Chondrocyte (in vitro differentiated cells): Measurements from ENCODE around the gene KCNK2. TPM values are rescaled to one million over a fixed set of nuclear protein-coding genes. Genes with fewer than 3 reads are reported as not detected.

Source experiments
- DNase-seq: peaks from one replicate; pipeline ENCODE4 v3.0.0; 2021; ENCODE audit warnings: mixed read lengths, low spot score
- H3K27ac Mint-ChIP-seq: one replicate; pipeline ENCODE4 v1.8.0; 2021; ENCODE audit warnings: mild to moderate bottlenecking, moderate library complexity, mixed read lengths; ENCODE audit not compliant: unreplicated experiment
- H3K27me3 Mint-ChIP-seq: 2 replicates; pipeline ENCODE4 v1.8.0; 2021; ENCODE audit warnings: low read depth, mixed read lengths
- H3K36me3 Mint-ChIP-seq: 2 replicates; pipeline ENCODE4 v1.8.0; 2021; ENCODE audit warnings: low read depth, mixed read lengths
- H3K4me1 Mint-ChIP-seq: 2 replicates; pipeline ENCODE4 v1.8.0; 2021; ENCODE audit warnings: low read depth, mild to moderate bottlenecking, mixed read lengths
- H3K4me3 Mint-ChIP-seq: one replicate; pipeline ENCODE4 v1.8.0; 2021; ENCODE audit warnings: mild to moderate bottlenecking, moderate library complexity, mixed read lengths; ENCODE audit not compliant: unreplicated experiment
- H3K9me3 Mint-ChIP-seq: 2 replicates; pipeline ENCODE4 v1.8.0; 2021; ENCODE audit warnings: low read depth, mixed read lengths
- CTCF ChIP-seq: fragments of 200-600 bp; sonication (generic); IDR thresholded peaks from 2 replicates; pipeline ENCODE4 v1.5.0; 2021; ENCODE audit warnings: antibody characterized with exemption, mild to moderate bottlenecking, moderate library complexity
- long read RNA-seq: library from polyadenylated mRNA; stranded (forward); transcript quantifications from one replicate; pipeline ENCODE4 v2.0.0, GENCODE V29; 2021
- total RNA-seq: library from RNA; stranded (reverse); gene quantifications from 3 replicates; pipeline ENCODE4 v1.2.1, GENCODE V29; 2021

KCNK2 gene, protein sequence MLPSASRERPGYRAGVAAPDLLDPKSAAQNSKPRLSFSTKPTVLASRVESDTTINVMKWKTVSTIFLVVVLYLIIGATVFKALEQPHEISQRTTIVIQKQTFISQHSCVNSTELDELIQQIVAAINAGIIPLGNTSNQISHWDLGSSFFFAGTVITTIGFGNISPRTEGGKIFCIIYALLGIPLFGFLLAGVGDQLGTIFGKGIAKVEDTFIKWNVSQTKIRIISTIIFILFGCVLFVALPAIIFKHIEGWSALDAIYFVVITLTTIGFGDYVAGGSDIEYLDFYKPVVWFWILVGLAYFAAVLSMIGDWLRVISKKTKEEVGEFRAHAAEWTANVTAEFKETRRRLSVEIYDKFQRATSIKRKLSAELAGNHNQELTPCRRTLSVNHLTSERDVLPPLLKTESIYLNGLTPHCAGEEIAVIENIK
- not detected in 3 replicates for total RNA-seq
- long read RNA-seq: 0 reads

GRCh38 chr1:215082532-215083382, at the start of gene KCNK2:
KCNK2 (plus strand) TSS chr1:215082737; CDS start chr1:215083386, 649 bp downstream.
- Mint-ChIP-seq H3K4me3 (peak within 1 kb of the TSS; percentile 72), H3K4me1 (peaks cover 15% of the 10 kb centered on the region), H3K9me3 (no peaks in the 10 kb centered on the region), H3K27ac (no peak within 1 kb of the TSS), H3K36me3 (no peaks in the 10 kb centered on the region), H3K27me3 (peaks cover 68% of the 10 kb centered on the region)
- TF ChIP-seq CTCF: no peak
- DNase-seq: peak; percentile 84

DNA sequence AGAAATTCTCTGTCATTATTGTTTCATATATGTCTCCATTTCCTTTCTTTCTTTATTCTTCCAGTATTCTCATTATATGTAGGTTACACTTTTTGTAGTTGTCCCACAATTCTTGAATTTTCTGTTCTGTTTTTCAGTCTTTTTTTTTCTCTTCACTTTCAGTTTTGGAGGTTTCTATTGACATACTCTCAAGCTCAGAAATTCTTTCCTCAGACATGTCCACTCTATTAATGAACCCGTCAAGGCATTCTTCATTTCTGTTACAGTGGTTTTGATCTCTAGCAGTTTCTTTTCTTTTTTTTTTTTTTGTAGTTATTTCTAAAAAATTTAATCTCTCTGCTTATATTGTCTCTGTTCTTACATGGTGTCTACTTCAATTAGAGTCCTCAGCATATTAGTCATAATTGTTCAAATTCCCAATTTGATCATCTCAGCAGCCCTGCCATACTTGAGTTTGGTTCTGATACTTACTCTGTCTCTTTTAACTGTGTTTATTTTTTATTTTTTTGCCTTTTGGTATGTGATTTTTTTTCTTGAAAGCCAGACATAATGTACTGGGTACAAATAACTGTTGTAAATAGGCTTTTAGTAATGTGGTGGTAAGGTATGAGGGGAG, 49.5 kb upstream of the KCNK2 start:
- no peak for DNase-seq
- no peaks in the 10 kb centered on the region for H3K36me3 Mint-ChIP-seq
- no peak overlapping the region for H3K4me3 Mint-ChIP-seq
- H3K4me1 Mint-ChIP-seq: no peaks in the 10 kb centered on the region
- H3K27me3 Mint-ChIP-seq: peaks cover 21% of the 10 kb centered on the region
- no peak for TF ChIP-seq CTCF
- no peaks in the 10 kb centered on the region for H3K9me3 Mint-ChIP-seq
- no peak overlapping the region for H3K27ac Mint-ChIP-seq

DNA sequence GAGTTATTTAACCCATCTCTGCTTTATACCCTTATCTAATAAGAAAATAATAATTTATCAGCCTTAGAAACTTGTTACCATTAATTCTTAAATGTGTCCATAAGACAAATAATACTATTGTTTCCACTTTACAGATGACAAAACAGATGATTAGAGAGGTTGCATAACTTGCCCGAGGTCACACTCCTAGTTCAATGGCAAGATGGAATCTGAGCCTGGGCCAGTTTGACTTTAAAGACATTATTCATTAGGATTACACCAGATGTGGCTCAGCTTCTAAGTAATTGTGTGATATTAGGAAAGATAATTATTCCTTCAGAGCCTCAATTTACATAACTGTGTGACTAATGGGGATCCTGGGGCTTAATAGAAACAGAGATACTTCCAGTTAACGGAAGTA, 42.3 kb upstream of the KCNK2 start:
- TF ChIP-seq CTCF: no peak
- no peak overlapping the region for H3K27ac Mint-ChIP-seq
- H3K4me3 Mint-ChIP-seq: no peak overlapping the region
- H3K36me3 Mint-ChIP-seq: no peaks in the 10 kb centered on the region
- H3K4me1 Mint-ChIP-seq: no peaks in the 10 kb centered on the region
- no peaks in the 10 kb centered on the region for H3K9me3 Mint-ChIP-seq
- peaks cover 14% of the 10 kb centered on the region for H3K27me3 Mint-ChIP-seq
- no peak for DNase-seq

DNA sequence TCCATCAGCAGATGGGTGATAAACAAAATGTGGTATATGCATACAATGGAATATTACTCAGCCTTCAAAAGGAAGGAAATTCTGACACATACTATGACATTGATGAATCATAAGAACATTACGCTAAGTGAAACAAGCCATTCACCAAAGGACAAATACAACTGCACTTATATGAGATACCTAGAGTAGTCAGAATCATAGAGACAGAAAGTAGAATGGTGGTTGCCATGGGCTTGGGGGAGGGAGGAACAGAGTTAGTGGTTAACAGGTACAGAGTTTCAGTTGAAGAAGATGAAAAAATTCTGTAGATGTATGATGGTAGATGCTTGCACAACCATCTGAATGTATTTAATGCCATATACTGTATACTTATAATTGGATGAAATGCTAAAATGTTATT, 39.1 kb upstream of the KCNK2 start:
- no peak for DNase-seq
- no peaks in the 10 kb centered on the region for H3K4me1 Mint-ChIP-seq
- no peak overlapping the region for H3K27ac Mint-ChIP-seq
- no peaks in the 10 kb centered on the region for H3K9me3 Mint-ChIP-seq
- no peaks in the 10 kb centered on the region for H3K36me3 Mint-ChIP-seq
- H3K27me3 Mint-ChIP-seq: peaks cover 6% of the 10 kb centered on the region
- TF ChIP-seq CTCF: no peak
- no peak overlapping the region for H3K4me3 Mint-ChIP-seq

DNA sequence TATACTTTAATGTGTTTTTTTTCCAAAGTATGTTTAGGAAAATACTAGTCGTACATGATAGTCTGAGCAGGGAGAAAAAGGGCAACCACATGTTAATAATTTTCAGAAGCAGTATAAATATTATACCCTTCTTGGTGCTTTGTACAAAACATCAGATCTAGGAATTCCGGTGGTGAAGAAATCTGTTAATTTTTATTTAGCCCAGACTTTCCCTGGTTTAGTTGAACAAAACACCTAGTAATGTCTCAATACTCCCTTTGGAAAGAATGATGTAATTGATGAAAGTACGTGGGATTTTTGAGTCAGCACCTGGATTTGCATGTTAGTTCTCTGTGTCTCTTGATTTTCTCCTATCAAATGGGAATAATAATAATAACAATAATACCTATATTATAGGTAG, 38.4 kb upstream of the KCNK2 start:
- no peak overlapping the region for H3K27ac Mint-ChIP-seq
- TF ChIP-seq CTCF: no peak
- no peak for DNase-seq
- H3K27me3 Mint-ChIP-seq: peaks cover 3% of the 10 kb centered on the region
- H3K36me3 Mint-ChIP-seq: no peaks in the 10 kb centered on the region
- peaks cover 2% of the 10 kb centered on the region for H3K9me3 Mint-ChIP-seq
- no peaks in the 10 kb centered on the region for H3K4me1 Mint-ChIP-seq
- no peak overlapping the region for H3K4me3 Mint-ChIP-seq
